Subcutaneous abdominal adipose tissue (tissue), 5 donors: Measurements from ENCODE around the gene PRR18.
"Not testable (repeated sequence)": the region's sequence is repeated elsewhere in the genome, so short reads cannot be mapped to it uniquely, and the experiment has no call there.

ENCODE experiments used
- H3K27ac ChIP-seq: one replicate; pipeline ENCODE4 v1.7.0; 2013; ENCODE audit warnings: low read depth, mild to moderate bottlenecking, inconsistent platforms, low read length, moderate library complexity
- H3K27me3 ChIP-seq, 5 donors: one replicate each; pipeline ENCODE4 v1.7.0; 2013; ENCODE audit warnings: low read length in 5 of 5, inconsistent platforms in 1 of 5; ENCODE audit not compliant: control insufficient read depth in 5 of 5, insufficient read depth in 4 of 5
- H3K36me3 ChIP-seq, 5 donors: one replicate each; pipeline ENCODE4 v1.7.0; 2013; ENCODE audit warnings: low read length in 5 of 5; ENCODE audit not compliant: control insufficient read depth in 5 of 5, insufficient read depth in 5 of 5
- H3K4me1 ChIP-seq, 5 donors: one replicate each; pipeline ENCODE4 v1.7.0; 2013; ENCODE audit warnings: low read length in 5 of 5, mild to moderate bottlenecking in 3 of 5, moderate library complexity in 1 of 5; ENCODE audit not compliant: control insufficient read depth in 5 of 5, insufficient read depth in 5 of 5
- H3K4me3 ChIP-seq, 5 donors: one replicate each; pipeline ENCODE4 v1.7.0; 2013; ENCODE audit warnings: low read length in 5 of 5, low read depth in 1 of 5
- H3K9ac ChIP-seq, 5 donors: one replicate each; pipeline ENCODE4 v1.7.0; 2013; ENCODE audit warnings: low read length in 5 of 5, mild to moderate bottlenecking in 4 of 5, moderate library complexity in 3 of 5
- H3K9me3 ChIP-seq, 5 donors: one replicate each; pipeline ENCODE4 v1.7.0; 2013; ENCODE audit warnings: low read length in 5 of 5; ENCODE audit not compliant: control insufficient read depth in 5 of 5
- donor health status: healthy.
- donor health status: healthy.
- donor health status: healthy.
- donor health status: healthy.
- donor health status: healthy.

Gene PRR18

DNA sequence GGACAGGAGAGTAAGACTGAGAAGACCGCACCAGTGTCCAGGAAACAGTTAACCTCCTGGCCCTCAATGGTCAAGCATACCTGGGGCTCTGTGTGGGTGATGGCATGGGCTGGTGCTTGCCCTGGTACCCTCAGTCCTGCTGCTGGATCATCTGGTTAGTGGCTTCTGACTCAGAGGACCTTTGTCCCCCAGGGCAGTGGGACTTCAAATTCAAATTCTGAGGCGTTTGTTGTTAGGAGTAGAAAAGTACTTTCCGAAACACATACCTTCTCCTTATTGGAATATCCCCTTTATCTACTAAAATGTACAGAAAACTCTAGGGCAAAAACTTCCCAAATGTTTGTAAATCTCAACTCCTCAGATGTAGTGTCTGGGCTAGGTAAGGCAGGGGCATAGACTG lies 38.3 kb upstream of the PRR18 start:
- no peak overlapping the region for H3K4me3 ChIP-seq
- H3K36me3 ChIP-seq = no peaks in the 10 kb centered on the region
- no peaks in the 10 kb centered on the region for H3K27me3 ChIP-seq
- no peak overlapping the region for H3K9ac ChIP-seq
- no peak overlapping the region for H3K27ac ChIP-seq
- H3K9me3 ChIP-seq = peaks cover 0 to 5% (median 0%) of the 10 kb centered on the region in 5 donors
- H3K4me1 ChIP-seq = peaks cover 1 to 32% (median 23%) of the 10 kb centered on the region in 5 donors

DNA sequence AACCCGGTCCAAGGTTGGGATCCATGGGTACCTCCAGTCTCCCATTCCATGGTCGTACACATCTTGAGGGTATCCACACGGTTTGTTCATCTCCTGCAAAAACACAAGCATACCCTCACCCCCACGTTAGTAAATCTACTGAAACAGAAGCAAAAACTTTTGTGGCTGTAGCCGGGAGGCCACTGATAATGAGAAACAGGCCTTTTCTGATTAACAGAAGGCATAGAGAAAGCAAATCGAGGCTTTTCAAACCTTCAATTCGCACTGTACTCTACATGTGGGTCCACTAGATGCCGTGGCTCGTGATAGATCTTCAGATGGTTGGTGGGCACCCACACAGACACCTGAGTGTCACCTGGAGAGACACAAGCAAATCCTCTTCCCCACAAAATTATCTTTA lies 37.5 kb upstream of the PRR18 start:
- not testable (repeated sequence) for H3K27me3 ChIP-seq, H3K9ac ChIP-seq, H3K4me3 ChIP-seq, H3K27ac ChIP-seq, H3K9me3 ChIP-seq, H3K36me3 ChIP-seq
- peaks cover 4 to 40% (median 30%) of the 10 kb centered on the region in 5 donors for H3K4me1 ChIP-seq

GRCh38 chr6:166344921-166345320 lies 36.7 kb upstream of the PRR18 start:
- H3K36me3 ChIP-seq, H3K9me3 ChIP-seq, H3K27me3 ChIP-seq, H3K4me3 ChIP-seq, H3K27ac ChIP-seq, H3K9ac ChIP-seq: not testable (repeated sequence)
- H3K4me1 ChIP-seq = peaks cover 6 to 48% (median 38%) of the 10 kb centered on the region in 5 donors

DNA sequence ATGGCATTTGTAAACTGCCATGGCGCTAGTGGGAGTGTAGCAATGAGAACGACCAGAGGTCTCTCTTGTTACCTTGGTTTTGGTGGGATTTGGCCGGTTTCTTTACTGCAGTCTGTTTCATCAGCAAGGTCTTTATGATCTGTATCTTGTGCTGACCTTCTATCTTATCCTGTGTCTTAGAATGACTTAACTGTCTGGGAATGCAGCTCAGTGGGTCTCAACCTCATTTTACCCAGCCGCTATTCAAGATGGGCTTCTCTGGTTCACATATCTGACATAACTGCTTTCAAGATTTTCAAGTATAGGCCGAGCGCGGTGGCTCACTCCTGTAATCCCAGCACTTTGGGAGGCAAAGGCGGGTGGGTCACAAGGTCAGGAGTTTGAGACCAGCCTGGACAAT lies 36.0 kb upstream of the PRR18 start:
- Histone ChIP-seq H3K27me3 (no peaks in the 10 kb centered on the region), H3K9me3 (no peaks in the 10 kb centered on the region), H3K4me1 (peaks cover 6 to 49% (median 44%) of the 10 kb centered on the region in 5 donors), H3K36me3 (no peaks in the 10 kb centered on the region), H3K27ac (no peak overlapping the region), H3K4me3 (no peak overlapping the region), H3K9ac (no peak overlapping the region)

GRCh38 chr6:166343150-166343487 lies 34.9 kb upstream of the PRR18 start:
- Histone ChIP-seq H3K4me3 (peak overlapping the region; percentile 58 to 99 (median 95)), H3K27ac (peak overlapping the region; percentile 90), H3K9me3 (no peaks in the 10 kb centered on the region), H3K27me3 (no peaks in the 10 kb centered on the region), H3K4me1 (peaks cover 6 to 57% (median 49%) of the 10 kb centered on the region in 5 donors), H3K9ac (peak overlapping the region; percentile 93 to 98 (median 94)), H3K36me3 (no peaks in the 10 kb centered on the region)

GRCh38 chr6:166342349-166343149 lies 34.4 kb upstream of the PRR18 start, which contains the start of gene SFT2D1:
SFT2D1 (minus strand) TSS chr6:166342545; CDS start chr6:166342481, 64 bp downstream.
- H3K4me1 ChIP-seq = peaks cover 6 to 57% (median 43%) of the 10 kb centered on the region in 5 donors
- peaks cover 0 to 3% (median 1%) of the 10 kb centered on the region in 5 donors for H3K36me3 ChIP-seq
- peak within 1 kb of the TSS; percentile 90 for H3K27ac ChIP-seq
- no peaks in the 10 kb centered on the region for H3K27me3 ChIP-seq
- H3K9ac ChIP-seq = peak within 1 kb of the TSS; percentile 93 to 98 (median 94)
- no peaks in the 10 kb centered on the region for H3K9me3 ChIP-seq
- H3K4me3 ChIP-seq = peak within 1 kb of the TSS; percentile 85 to 99 (median 95)

- Histone ChIP-seq H3K36me3 (peaks cover 0 to 9% (median 7%) of the 10 kb centered on the region in 5 donors), H3K9me3 (no peaks in the 10 kb centered on the region), H3K27ac (peak overlapping the region; percentile 90), H3K4me3 (peak overlapping the region; percentile 85 to 99 (median 95)), H3K9ac (peak overlapping the region; percentile 93 to 98 (median 94)), H3K4me1 (peaks cover 6 to 61% (median 44%) of the 10 kb centered on the region in 5 donors), H3K27me3 (no peaks in the 10 kb centered on the region)
These were observed 33.8 kb upstream of the PRR18 start for GRCh38 chr6:166341977-166342348.

DNA sequence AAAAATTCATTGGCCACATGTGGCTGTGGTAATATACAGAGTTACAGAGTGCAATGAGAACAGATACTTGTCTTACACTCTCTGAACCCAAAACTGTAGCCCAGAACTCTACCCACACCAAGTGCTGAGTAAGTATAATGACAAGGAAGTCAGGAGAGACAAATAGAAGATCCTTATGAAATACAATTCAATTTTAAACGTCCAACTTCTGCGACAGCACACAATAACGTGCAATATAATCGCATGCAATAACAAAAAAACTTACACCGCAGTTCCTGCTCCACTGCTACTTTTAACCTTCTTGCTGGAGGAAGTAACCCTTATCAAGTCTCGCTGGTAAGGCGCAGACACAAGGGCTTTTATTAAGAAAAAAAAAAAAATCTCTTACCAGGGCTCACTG lies 33.3 kb upstream of the PRR18 start:
- peak overlapping the region in 4 of 5 donors; percentile 93 to 98 (median 95) for H3K9ac ChIP-seq

DNA sequence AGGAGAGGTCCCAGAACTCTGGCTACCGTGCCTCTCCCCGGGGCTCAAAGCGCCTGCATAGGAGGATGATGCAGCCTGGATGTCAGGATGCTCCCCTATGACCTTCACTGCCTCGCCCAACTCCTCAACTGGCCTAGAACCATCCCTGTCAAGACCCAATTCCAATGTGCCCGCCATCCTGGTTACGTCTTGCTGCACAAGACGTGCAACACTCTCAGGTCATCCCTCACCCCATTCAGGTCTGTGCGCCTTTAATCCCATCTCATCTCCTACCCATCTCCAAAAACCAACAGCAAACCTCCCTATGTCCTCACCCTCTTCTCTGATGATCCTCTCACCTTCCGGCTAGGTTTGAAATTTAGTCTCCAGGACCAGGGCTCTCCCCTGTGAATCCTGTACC lies 30.7 kb upstream of the PRR18 start:
- no peaks in the 10 kb centered on the region for H3K27me3 ChIP-seq
- H3K36me3 ChIP-seq = peaks cover 0 to 35% (median 20%) of the 10 kb centered on the region in 5 donors
- no peak overlapping the region for H3K4me3 ChIP-seq
- no peaks in the 10 kb centered on the region for H3K9me3 ChIP-seq
- no peak overlapping the region for H3K9ac ChIP-seq
- peaks cover 6 to 72% (median 49%) of the 10 kb centered on the region in 5 donors for H3K4me1 ChIP-seq
- no peak overlapping the region for H3K27ac ChIP-seq

More for the DNA sequence above, 33.3 kb upstream of the PRR18 start:
- peaks cover 6 to 62% (median 47%) of the 10 kb centered on the region in 5 donors for H3K4me1 ChIP-seq
- peak overlapping the region; percentile 85 to 99 (median 95) for H3K4me3 ChIP-seq
- H3K27me3 ChIP-seq = no peaks in the 10 kb centered on the region
- H3K9me3 ChIP-seq = no peaks in the 10 kb centered on the region
- H3K36me3 ChIP-seq = peaks cover 0 to 13% (median 10%) of the 10 kb centered on the region in 5 donors
- peak overlapping the region; percentile 90 for H3K27ac ChIP-seq

DNA sequence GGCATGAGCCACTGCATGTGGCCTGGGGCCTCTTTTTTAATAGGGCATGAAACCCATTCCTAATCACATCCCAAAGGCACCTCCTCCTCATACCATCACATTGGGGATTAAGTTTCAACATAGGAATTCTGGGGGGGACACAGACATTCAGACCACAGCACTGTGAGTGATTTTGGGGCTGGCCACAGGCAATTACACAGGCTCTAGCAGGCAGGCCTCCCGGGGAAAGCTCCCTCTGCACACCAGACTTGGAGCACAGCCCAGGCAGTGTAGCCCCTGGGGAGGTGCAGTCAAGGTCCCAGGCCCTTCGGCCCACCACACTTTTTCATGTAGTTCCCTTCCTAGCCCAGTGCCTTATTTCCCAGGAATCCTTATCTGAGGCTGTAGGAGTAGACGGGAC lies 28.7 kb upstream of the PRR18 start:
- peaks cover 9 to 82% (median 51%) of the 10 kb centered on the region in 5 donors for H3K4me1 ChIP-seq
- peaks cover 0 to 35% (median 20%) of the 10 kb centered on the region in 5 donors for H3K36me3 ChIP-seq
- no peaks in the 10 kb centered on the region for H3K9me3 ChIP-seq
- peak overlapping the region in 1 of 5 donors; percentile 9 for H3K9ac ChIP-seq
- peak overlapping the region; percentile 0 for H3K27ac ChIP-seq
- no peaks in the 10 kb centered on the region for H3K27me3 ChIP-seq
- no peak overlapping the region for H3K4me3 ChIP-seq
